Measurements from ENCODE around the gene CENATAC. TPM values are rescaled to one million over a fixed set of nuclear protein-coding genes. Genes with fewer than 3 reads are reported as not detected.
"Not testable (repeated sequence)": the region's sequence is repeated elsewhere in the genome, so short reads cannot be mapped to it uniquely, and the experiment has no call there.

CENATAC gene
- total and polyA plus RNA-seq, 8 donors: 9.1 to 86.2 (median 17.0) TPM

- no peak for ATAC-seq
- 56 to 61% methylated on average over 14 of the region's 14 CpGs for WGBS, 2 donors
- Histone ChIP-seq H3K9me3 (no peaks in the 10 kb centered on the region), H3K27me3 (no peaks in the 10 kb centered on the region), H3K4me3 (peak overlapping the region in 3 of 4 donors; percentile 69 to 88 (median 80)), H3K4me1 (peaks cover 17 to 35% (median 24%) of the 10 kb centered on the region in 3 donors), H3K27ac (no peak overlapping the region), H3K36me3 (peaks cover 6 to 20% (median 9%) of the 10 kb centered on the region in 3 donors)
- no peak for TF ChIP-seq CTCF (IDR thresholded peaks at IDR 0.05)
- DNase-seq: peak in 1 of 6 donors; percentile 17
- intact Hi-C loops (cut with DNase I): no loop called here
- no peak for FAIRE-seq
Observed at GRCh38 chr11:119016216-119017009, 18.5 kb downstream of the CENATAC start.

GRCh38 chr11:119017377-119017776, 19.4 kb downstream of the CENATAC start:
- ATAC-seq: not testable (repeated sequence)

GRCh38 chr11:119018074-119018938, 20.4 kb downstream of the CENATAC start, which contains the start of the genes RPS25 and TRAPPC4:
RPS25 (minus strand) TSS chr11:119018343; CDS start chr11:119018284, 59 bp downstream.
TRAPPC4 (plus strand) TSS chr11:119018766; CDS start chr11:119018796, 30 bp downstream.
- Histone ChIP-seq H3K4me3 (peak within 1 kb of the TSS; percentile 67 to 88 (median 74)), H3K27ac (peak within 1 kb of the TSS; percentile 84 to 93 (median 88)), H3K36me3 (peaks cover 6 to 20% (median 11%) of the 10 kb centered on the region in 3 donors), H3K27me3 (no peaks in the 10 kb centered on the region), H3K9me3 (no peaks in the 10 kb centered on the region), H3K4me1 (peaks cover 17 to 36% (median 29%) of the 10 kb centered on the region in 3 donors)
- DNase-seq: peak; percentile 90 to 96 (median 94)
- FAIRE-seq: no peak
- WGBS, 2 donors: 0% methylated on average over 62 to 63 of the region's 63 CpGs
- TF ChIP-seq CTCF (IDR thresholded peaks at IDR 0.05): no peak
- ATAC-seq: peak; percentile 88 to 95 (median 92)
- intact Hi-C loops (cut with DNase I): no loop called here

More at GRCh38 chr11:119017377-119017776, 19.4 kb downstream of the CENATAC start:
- FAIRE-seq; intact Hi-C loops (cut with DNase I); H3K9me3 ChIP-seq; H3K27me3 ChIP-seq: not testable (repeated sequence)
- peak overlapping the region; percentile 67 to 88 (median 74) for H3K4me3 ChIP-seq
- 1 to 2% methylated on average over 10 of the region's 10 CpGs for WGBS, 2 donors
- H3K27ac ChIP-seq: peak overlapping the region in 3 of 4 donors; percentile 87 to 93 (median 89)
- H3K36me3 ChIP-seq: peaks cover 6 to 20% (median 9%) of the 10 kb centered on the region in 3 donors
- peaks cover 17 to 35% (median 29%) of the 10 kb centered on the region in 3 donors for H3K4me1 ChIP-seq
- DNase-seq: peak in 1 of 6 donors; percentile 2

GRCh38 chr11:119019996-119020395, 22.1 kb downstream of the CENATAC start:
- intact Hi-C loops (cut with DNase I): no loop called here
- WGBS, 2 donors: 18% methylated on average over 2 of the region's 2 CpGs
- Histone ChIP-seq H3K27me3 (no peaks in the 10 kb centered on the region), H3K4me3 (peak overlapping the region in 3 of 4 donors; percentile 69 to 88 (median 80)), H3K9me3 (no peaks in the 10 kb centered on the region), H3K27ac (no peak overlapping the region), H3K36me3 (peaks cover 6 to 22% (median 14%) of the 10 kb centered on the region in 3 donors), H3K4me1 (peaks cover 23 to 39% (median 29%) of the 10 kb centered on the region in 3 donors)
- no peak for ATAC-seq
- TF ChIP-seq CTCF (IDR thresholded peaks at IDR 0.05): no peak
- peak in 1 of 6 donors; percentile 16 for DNase-seq
- FAIRE-seq: no peak

GRCh38 chr11:119021631-119022030, 23.7 kb downstream of the CENATAC start:
- TF ChIP-seq CTCF (IDR thresholded peaks at IDR 0.05): no peak
- 67 to 71% methylated on average over 5 of the region's 5 CpGs for WGBS, 2 donors
- Histone ChIP-seq H3K4me3 (no peak overlapping the region), H3K9me3 (no peaks in the 10 kb centered on the region), H3K4me1 (peaks cover 22 to 26% (median 24%) of the 10 kb centered on the region in 3 donors), H3K27me3 (no peaks in the 10 kb centered on the region), H3K27ac (peak overlapping the region in 2 of 4 donors; percentile 67 to 77), H3K36me3 (peaks cover 0 to 14% (median 12%) of the 10 kb centered on the region in 3 donors)
- intact Hi-C loops (cut with DNase I): no loop called here
- FAIRE-seq: no peak
- DNase-seq: no peak
- ATAC-seq: no peak

Measured in pancreas (tissue), 10 donors.